HepG2 (cell line): Measurements from ENCODE around the gene FNDC3B. TPM values are rescaled to one million over a fixed set of nuclear protein-coding genes. Genes with fewer than 3 reads are reported as not detected.
A peak's percentile ranks its signal among the peaks of the same experiment; 100 is the strongest.

ENCODE experiments used
- KLF13 ChIP-seq: sonication (generic); formaldehyde crosslinking; IDR thresholded peaks from 2 replicates; pipeline ENCODE4 v1.4.0; 2020; ENCODE audit warnings: mild to moderate bottlenecking, missing genetic modification reagents
- PAF1 ChIP-seq: IDR thresholded peaks from 2 replicates; pipeline ENCODE4 v1.6.1; 2016; ENCODE audit warnings: missing genetic modification reagents, missing compliant biosample characterization
- RAD51 ChIP-seq: fragments of 450-650 bp; IDR thresholded peaks from 2 replicates; pipeline ENCODE4 v1.6.1; 2016; ENCODE audit warnings: borderline replicate concordance
- RBAK ChIP-seq: sonication (generic); formaldehyde crosslinking; IDR thresholded peaks from 2 replicates; pipeline ENCODE4 v1.5.1; 2020; ENCODE audit warnings: mild to moderate bottlenecking, missing genetic modification reagents
- RNF2 ChIP-seq: fragments of 450-650 bp; conservative IDR thresholded peaks from 2 replicates; pipeline ENCODE4 v1.6.1; 2016; ENCODE audit warnings: low read depth
- SOX13 ChIP-seq, 3 experiments: fragments of 450-650 bp in 1 of 3; sonication (generic) in 1 of 3; formaldehyde crosslinking in 1 of 3; IDR thresholded peaks in 2 of 3; conservative IDR thresholded peaks in 1 of 3; 2 replicates each; pipeline versions ENCODE4 v1.5.0 to v1.6.1; 2016 to 2020; ENCODE audit warnings: antibody characterized with exemption in 1 of 3, mild to moderate bottlenecking in 1 of 3, missing compliant biosample characterization in 1 of 3, missing genetic modification reagents in 1 of 3, moderate library complexity in 1 of 3
- SRF ChIP-seq: IDR thresholded peaks from 2 replicates; pipeline ENCODE4 v1.6.1; 2011; ENCODE audit warnings: mild to moderate bottlenecking, low read depth, low read length, moderate library complexity
- TFE3 ChIP-seq: IDR thresholded peaks from 2 replicates; pipeline ENCODE4 v1.6.1; 2016
- TMF1 ChIP-seq: sonication (generic); formaldehyde crosslinking; IDR thresholded peaks from 2 replicates; pipeline ENCODE4 v1.8.1; 2022; ENCODE audit warnings: low read depth, missing genetic modification reagents
- ZBTB4 ChIP-seq: sonication (generic); formaldehyde crosslinking; IDR thresholded peaks from 2 replicates; pipeline ENCODE4 v1.4.0; 2020; ENCODE audit warnings: missing genetic modification reagents, mild to moderate bottlenecking, borderline replicate concordance
- ZNF207 ChIP-seq: fragments of 450-650 bp; IDR thresholded peaks from 2 replicates; pipeline ENCODE4 v1.6.1; 2016; ENCODE audit warnings: antibody characterized with exemption, borderline replicate concordance
- ZNF451 ChIP-seq: sonication (generic); formaldehyde crosslinking; IDR thresholded peaks from 2 replicates; pipeline ENCODE4 v1.5.0; 2020; ENCODE audit warnings: mild to moderate bottlenecking, missing genetic modification reagents
- ZSCAN5A ChIP-seq: sonication (generic); formaldehyde crosslinking; IDR thresholded peaks from 2 replicates; pipeline ENCODE4 v1.8.0; 2022; ENCODE audit warnings: mild to moderate bottlenecking, missing genetic modification reagents, borderline replicate concordance
- polyA plus RNA-seq, 8 experiments: library from polyadenylated mRNA; depleted of rRNA in 3 of 8; stranded (reverse) in 7 of 8; unstranded in 1 of 8; fragments of >200 nt; fragmentation: Illumina TruSeq in 4 of 8; extraction: Trizol in 4 of 8; gene quantifications; 2 replicates each; pipeline versions ENCODE4 v1.2.1 to v1.2.3, GENCODE V29; 2011 to 2016; ENCODE audit warnings: low read depth in 4 of 8, missing spikeins in 1 of 8, mixed read lengths in 1 of 8; ENCODE audit not compliant: insufficient read depth in 1 of 8
- total RNA-seq, 5 experiments: library from RNA; depleted of rRNA; stranded (reverse); fragments of >200 nt; fragmentation: Illumina TruSeq; extraction: Trizol; gene quantifications; 2 replicates each; pipeline ENCODE4 v1.2.3, GENCODE V29; 2016; ENCODE audit warnings: low read depth in 1 of 5
- TF ChIP-seq, protein P1 (sequence below): sonication (generic); formaldehyde crosslinking; IDR thresholded peaks from 2 replicates; pipeline ENCODE4 v1.5.0; 2020; ENCODE audit warnings: mild to moderate bottlenecking, missing genetic modification reagents, borderline replicate concordance

Gene FNDC3B
- total and polyA plus RNA-seq, 2 of the 13 experiments (the other 11 are each of a cell fraction or from before 2014, with no cell fraction given): 74.8 to 103 TPM

DNA sequence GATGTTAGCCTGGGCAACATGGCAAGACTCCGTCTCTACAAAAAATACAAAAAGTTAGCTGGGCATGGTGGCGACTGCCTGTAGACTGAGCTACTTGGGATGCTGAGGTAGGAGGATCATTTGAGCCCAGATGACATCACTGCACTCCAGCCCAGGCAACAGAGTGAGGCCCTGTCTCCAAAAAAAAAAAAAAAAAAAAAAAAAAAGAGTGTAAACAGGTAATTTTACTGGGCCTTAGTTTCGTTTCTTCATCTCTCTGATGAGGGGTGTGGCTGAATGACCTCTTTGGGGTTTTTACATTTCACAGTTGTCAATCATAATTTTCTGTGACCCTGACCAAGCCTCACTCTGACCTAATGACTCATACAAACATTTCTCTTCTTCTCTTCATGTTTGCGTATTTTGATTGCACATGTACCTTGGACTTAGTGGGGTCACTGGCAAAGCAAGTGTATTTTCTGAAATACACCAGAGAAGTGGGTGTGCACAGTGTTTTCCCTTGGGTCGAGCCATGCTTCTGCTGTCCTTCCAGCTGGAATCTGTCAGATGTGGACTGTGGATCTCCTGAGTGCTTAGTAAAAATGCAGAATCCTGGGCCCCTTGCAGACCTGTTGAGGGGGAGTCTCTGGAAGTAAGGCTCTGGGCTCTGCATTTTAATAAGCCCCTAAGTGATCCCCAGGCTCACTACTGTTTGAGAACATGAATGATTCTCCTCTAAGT lies 140.5 kb downstream of the FNDC3B start (continued):
- no peak for TF ChIP-seq ZBTB4 (CRISPR knock-in tag)
- TF ChIP-seq KLF13 (CRISPR knock-in tag): no peak
- TF ChIP-seq SRF: no peak
- peak; percentile 63 for TF ChIP-seq SOX13 (IDR thresholded peaks at IDR 0.05)
- peak in 1 of 2 experiments; percentile 89; a peak in 2 of 4 replicates for TF ChIP-seq SOX13 (CRISPR knock-in tag; conservative IDR thresholded peaks at IDR 0.05 in 1 of 2, IDR thresholded peaks at IDR 0.05 in 1 of 2)
- no peak for TF ChIP-seq RNF2
- no peak for TF ChIP-seq TMF1
- TF ChIP-seq ZNF451 (CRISPR knock-in tag): no peak
- TF ChIP-seq PAF1 (CRISPR knock-in tag): no peak
- TF ChIP-seq ZNF207: no peak
- no peak for TF ChIP-seq RAD51
- peak; percentile 47; the same call in 1 of the 2 replicates for TF ChIP-seq TFE3 (CRISPR knock-in tag)
- TF ChIP-seq ZSCAN5A: no peak; the same call in 1 of the 2 replicates
- TF ChIP-seq, protein P1, sequence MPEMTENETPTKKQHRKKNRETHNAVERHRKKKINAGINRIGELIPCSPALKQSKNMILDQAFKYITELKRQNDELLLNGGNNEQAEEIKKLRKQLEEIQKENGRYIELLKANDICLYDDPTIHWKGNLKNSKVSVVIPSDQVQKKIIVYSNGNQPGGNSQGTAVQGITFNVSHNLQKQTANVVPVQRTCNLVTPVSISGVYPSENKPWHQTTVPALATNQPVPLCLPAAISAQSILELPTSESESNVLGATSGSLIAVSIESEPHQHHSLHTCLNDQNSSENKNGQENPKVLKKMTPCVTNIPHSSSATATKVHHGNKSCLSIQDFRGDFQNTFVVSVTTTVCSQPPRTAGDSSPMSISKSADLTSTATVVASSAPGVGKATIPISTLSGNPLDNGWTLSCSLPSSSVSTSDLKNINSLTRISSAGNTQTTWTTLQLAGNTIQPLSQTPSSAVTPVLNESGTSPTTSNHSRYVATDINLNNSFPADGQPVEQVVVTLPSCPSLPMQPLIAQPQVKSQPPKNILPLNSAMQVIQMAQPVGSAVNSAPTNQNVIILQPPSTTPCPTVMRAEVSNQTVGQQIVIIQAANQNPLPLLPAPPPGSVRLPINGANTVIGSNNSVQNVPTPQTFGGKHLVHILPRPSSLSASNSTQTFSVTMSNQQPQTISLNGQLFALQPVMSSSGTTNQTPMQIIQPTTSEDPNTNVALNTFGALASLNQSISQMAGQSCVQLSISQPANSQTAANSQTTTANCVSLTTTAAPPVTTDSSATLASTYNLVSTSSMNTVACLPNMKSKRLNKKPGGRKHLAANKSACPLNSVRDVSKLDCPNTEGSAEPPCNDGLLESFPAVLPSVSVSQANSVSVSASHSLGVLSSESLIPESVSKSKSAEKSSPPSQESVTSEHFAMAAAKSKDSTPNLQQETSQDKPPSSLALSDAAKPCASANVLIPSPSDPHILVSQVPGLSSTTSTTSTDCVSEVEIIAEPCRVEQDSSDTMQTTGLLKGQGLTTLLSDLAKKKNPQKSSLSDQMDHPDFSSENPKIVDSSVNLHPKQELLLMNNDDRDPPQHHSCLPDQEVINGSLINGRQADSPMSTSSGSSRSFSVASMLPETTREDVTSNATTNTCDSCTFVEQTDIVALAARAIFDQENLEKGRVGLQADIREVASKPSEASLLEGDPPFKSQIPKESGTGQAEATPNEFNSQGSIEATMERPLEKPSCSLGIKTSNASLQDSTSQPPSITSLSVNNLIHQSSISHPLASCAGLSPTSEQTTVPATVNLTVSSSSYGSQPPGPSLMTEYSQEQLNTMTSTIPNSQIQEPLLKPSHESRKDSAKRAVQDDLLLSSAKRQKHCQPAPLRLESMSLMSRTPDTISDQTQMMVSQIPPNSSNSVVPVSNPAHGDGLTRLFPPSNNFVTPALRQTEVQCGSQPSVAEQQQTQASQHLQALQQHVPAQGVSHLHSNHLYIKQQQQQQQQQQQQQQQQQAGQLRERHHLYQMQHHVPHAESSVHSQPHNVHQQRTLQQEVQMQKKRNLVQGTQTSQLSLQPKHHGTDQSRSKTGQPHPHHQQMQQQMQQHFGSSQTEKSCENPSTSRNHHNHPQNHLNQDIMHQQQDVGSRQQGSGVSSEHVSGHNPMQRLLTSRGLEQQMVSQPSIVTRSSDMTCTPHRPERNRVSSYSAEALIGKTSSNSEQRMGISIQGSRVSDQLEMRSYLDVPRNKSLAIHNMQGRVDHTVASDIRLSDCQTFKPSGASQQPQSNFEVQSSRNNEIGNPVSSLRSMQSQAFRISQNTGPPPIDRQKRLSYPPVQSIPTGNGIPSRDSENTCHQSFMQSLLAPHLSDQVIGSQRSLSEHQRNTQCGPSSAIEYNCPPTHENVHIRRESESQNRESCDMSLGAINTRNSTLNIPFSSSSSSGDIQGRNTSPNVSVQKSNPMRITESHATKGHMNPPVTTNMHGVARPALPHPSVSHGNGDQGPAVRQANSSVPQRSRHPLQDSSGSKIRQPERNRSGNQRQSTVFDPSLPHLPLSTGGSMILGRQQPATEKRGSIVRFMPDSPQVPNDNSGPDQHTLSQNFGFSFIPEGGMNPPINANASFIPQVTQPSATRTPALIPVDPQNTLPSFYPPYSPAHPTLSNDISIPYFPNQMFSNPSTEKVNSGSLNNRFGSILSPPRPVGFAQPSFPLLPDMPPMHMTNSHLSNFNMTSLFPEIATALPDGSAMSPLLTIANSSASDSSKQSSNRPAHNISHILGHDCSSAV (CRISPR knock-in tag): no peak
- TF ChIP-seq RBAK (CRISPR knock-in tag): no peak
